H9 (cell line): ENCODE results near the gene CACNA1H. TPM values are rescaled to one million over a fixed set of nuclear protein-coding genes. Genes with fewer than 3 reads are reported as not detected.

ENCODE experiments used
- DNase-seq: peaks from one replicate; pipeline ENCODE4 v3.0.0-alpha.2; 2017
- H2AFZ ChIP-seq: one replicate; pipeline ENCODE4 v1.6.1; 2013; ENCODE audit warnings: mild to moderate bottlenecking, low read length, control low read depth, moderate library complexity
- H2AK5ac ChIP-seq: 2 replicates; pipeline ENCODE4 v1.6.1; 2013; ENCODE audit warnings: low read length, control low read depth, mixed read lengths; ENCODE audit not compliant: insufficient read length
- H2BK120ac ChIP-seq: one replicate; pipeline ENCODE4 v1.6.1; 2013; ENCODE audit warnings: low read depth, mild to moderate bottlenecking, low read length, control low read depth, inconsistent platforms; ENCODE audit not compliant: poor library complexity, severe bottlenecking
- H2BK12ac ChIP-seq: 2 replicates; pipeline ENCODE4 v1.6.1; 2013; ENCODE audit warnings: low read length, control low read depth, mixed read lengths, low read depth; ENCODE audit not compliant: insufficient read length
- H2BK15ac ChIP-seq: 2 replicates; pipeline ENCODE4 v1.6.1; 2013; ENCODE audit warnings: low read depth, low read length, control low read depth
- H2BK20ac ChIP-seq: one replicate; pipeline ENCODE4 v1.6.1; 2013; ENCODE audit warnings: low read depth, mild to moderate bottlenecking, low read length, control low read depth, inconsistent platforms; ENCODE audit not compliant: poor library complexity, severe bottlenecking
- H2BK5ac ChIP-seq: 2 replicates; pipeline ENCODE4 v1.6.1; 2013; ENCODE audit warnings: low read length, control low read depth, mixed read lengths; ENCODE audit not compliant: insufficient read length
- H3K14ac ChIP-seq: 2 replicates; pipeline ENCODE4 v1.6.1; 2013; ENCODE audit warnings: low read length, control low read depth; ENCODE audit not compliant: insufficient read depth
- H3K18ac ChIP-seq: 2 replicates; pipeline ENCODE4 v1.6.1; 2013; ENCODE audit warnings: low read depth, mild to moderate bottlenecking, mixed read lengths, low read length, control low read depth; ENCODE audit not compliant: insufficient read length
- H3K23ac ChIP-seq: 2 replicates; pipeline ENCODE4 v1.6.1; 2013; ENCODE audit warnings: low read length, control low read depth, mixed read lengths, low read depth; ENCODE audit not compliant: insufficient read length
- H3K23me2 ChIP-seq: 2 replicates; pipeline ENCODE4 v1.6.1; 2013; ENCODE audit warnings: low read depth, mild to moderate bottlenecking, mixed read lengths, low read length, control low read depth; ENCODE audit not compliant: insufficient read length, poor library complexity, severe bottlenecking
- H3K27ac ChIP-seq: 2 replicates; pipeline ENCODE4 v1.5.1; 2013; ENCODE audit warnings: low read length, control low read depth, mixed read lengths, low read depth; ENCODE audit not compliant: insufficient read length
- H3K27me3 ChIP-seq: 2 replicates; pipeline ENCODE4 v1.6.1; 2013; ENCODE audit warnings: low read length, control low read depth, inconsistent platforms; ENCODE audit not compliant: insufficient read depth
- H3K4ac ChIP-seq: 2 replicates; pipeline ENCODE4 v1.6.1; 2013; ENCODE audit warnings: low read depth, mild to moderate bottlenecking, control low read depth, inconsistent platforms, low read length, moderate library complexity
- H3K4me1 ChIP-seq: 2 replicates; pipeline ENCODE4 v1.6.1; 2013; ENCODE audit warnings: low read length, control low read depth, inconsistent platforms; ENCODE audit not compliant: insufficient read depth
- H3K4me2 ChIP-seq: 2 replicates; pipeline ENCODE4 v1.6.1; 2013; ENCODE audit warnings: low read length, control low read depth, mixed read lengths; ENCODE audit not compliant: insufficient read length, insufficient read depth
- H3K56ac ChIP-seq: 2 replicates; pipeline ENCODE4 v1.6.1; 2013; ENCODE audit warnings: low read depth, mild to moderate bottlenecking, mixed read lengths, low read length, control low read depth; ENCODE audit not compliant: insufficient read length
- H3K79me1 ChIP-seq: 2 replicates; pipeline ENCODE4 v1.6.1; 2013; ENCODE audit warnings: low read depth, mild to moderate bottlenecking, moderate library complexity, low read length, control low read depth, inconsistent platforms; ENCODE audit not compliant: insufficient read depth, poor library complexity, severe bottlenecking
- H3K79me2 ChIP-seq: 2 replicates; pipeline ENCODE4 v1.6.1; 2013; ENCODE audit warnings: low read length, control low read depth, inconsistent platforms; ENCODE audit not compliant: insufficient read depth
- H3K9ac ChIP-seq: 2 replicates; pipeline ENCODE4 v1.6.1; 2013; ENCODE audit warnings: low read length, control low read depth, mixed read lengths; ENCODE audit not compliant: insufficient read length; ENCODE audit errors: extremely low read depth
- H3K9me3 ChIP-seq: one replicate; pipeline ENCODE4 v1.6.1; 2013; ENCODE audit warnings: low read depth, low read length, inconsistent platforms; ENCODE audit not compliant: control insufficient read depth
- H3T11ph ChIP-seq: one replicate; pipeline ENCODE4 v1.6.1; 2013; ENCODE audit warnings: mild to moderate bottlenecking, low read length, control low read depth, inconsistent platforms
- H4K20me1 ChIP-seq: one replicate; pipeline ENCODE4 v1.6.1; 2013; ENCODE audit not compliant: control insufficient read depth, insufficient read length, insufficient read depth
- H4K5ac ChIP-seq: 2 replicates; pipeline ENCODE4 v1.6.1; 2013; ENCODE audit warnings: low read depth, mild to moderate bottlenecking, mixed read lengths, low read length, control low read depth; ENCODE audit not compliant: insufficient read length
- H4K8ac ChIP-seq: replicated peaks from 2 replicates; pipeline ENCODE4 v1.6.1; 2013; ENCODE audit warnings: low read length, control low read depth, mixed read lengths, low read depth; ENCODE audit not compliant: insufficient read length
- H4K91ac ChIP-seq: 2 replicates; pipeline ENCODE4 v1.6.1; 2013; ENCODE audit warnings: low read depth, mild to moderate bottlenecking, moderate library complexity, mixed read lengths, low read length, control low read depth; ENCODE audit not compliant: insufficient read length
- H3K27ac Mint-ChIP-seq, 3 experiments: 2 replicates in 2 of 3; 3 replicates in 1 of 3; pipeline ENCODE4 v1.8.0; 2020 to 2021; ENCODE audit warnings: mixed read lengths in 3 of 3, mild to moderate bottlenecking in 1 of 3, moderate library complexity in 1 of 3
- H3K27me3 Mint-ChIP-seq: 2 replicates; pipeline ENCODE4 v1.8.0; 2021; ENCODE audit warnings: low read depth, mild to moderate bottlenecking, moderate library complexity, mixed read lengths
- H3K36me3 Mint-ChIP-seq, 3 experiments: 2 replicates in 2 of 3; 3 replicates in 1 of 3; pipeline ENCODE4 v1.8.0; 2020 to 2021; ENCODE audit warnings: low read depth in 3 of 3, mixed read lengths in 3 of 3; ENCODE audit not compliant: insufficient read depth in 1 of 3
- H3K4me1 Mint-ChIP-seq, 2 experiments: 2 replicates each; pipeline ENCODE4 v1.8.0; 2020; ENCODE audit warnings: mixed read lengths in 2 of 2
- H3K4me3 Mint-ChIP-seq, 2 experiments: 2 replicates in 1 of 2; 3 replicates in 1 of 2; pipeline ENCODE4 v1.8.0; 2020 to 2021; ENCODE audit warnings: mild to moderate bottlenecking in 2 of 2, mixed read lengths in 2 of 2, moderate library complexity in 1 of 2
- H3K9me3 Mint-ChIP-seq, 2 experiments: 2 replicates in 1 of 2; 3 replicates in 1 of 2; pipeline ENCODE4 v1.8.0; 2020; ENCODE audit warnings: mild to moderate bottlenecking in 2 of 2, mixed read lengths in 2 of 2, moderate library complexity in 1 of 2
- CTCF ChIP-seq: fragments of 200-600 bp; sonication (generic); conservative IDR thresholded peaks from 3 replicates; pipeline ENCODE4 v1.8.0; 2021; ENCODE audit warnings: antibody characterized with exemption, mild to moderate bottlenecking
- WGBS: extraction: QIAGEN DNeasy Blood & Tissue Kit; methylation state at CpG from one replicate; pipeline ENCODE4 v1.1.7; 2013; ENCODE audit warnings: missing lambda C conversion rate, low lambda C conversion rate, mixed read lengths; ENCODE audit not compliant: insufficient read length; ENCODE audit errors: extremely low coverage; 5-methylcytosine and 5-hydroxymethylcytosine counted together
- total RNA-seq: library from RNA; stranded (reverse); gene quantifications from 2 replicates; pipeline ENCODE4 v1.2.1, GENCODE V29; 2021

The CACNA1H gene
- total RNA-seq, 1 experiment from 2014 or later = 43.3 TPM

- Histone ChIP-seq H3T11ph (no peak overlapping the region), H3K23ac (no peak overlapping the region), H2AK5ac (no peak overlapping the region), H4K8ac (no peak overlapping the region), H2BK120ac (no peak overlapping the region), H3K23me2 (peaks cover 4% of the 10 kb centered on the region), H4K20me1 (no peaks in the 10 kb centered on the region), H3K4me1 (no peaks in the 10 kb centered on the region), H3K27me3 (no peaks in the 10 kb centered on the region), H2BK5ac (no peak overlapping the region), H3K9me3 (no peaks in the 10 kb centered on the region), H3K56ac (no peak overlapping the region), H3K27ac (no peak overlapping the region), H2BK15ac (no peak overlapping the region), H3K79me2 (no peaks in the 10 kb centered on the region), H2AFZ (no peak overlapping the region), H3K9ac (no peak overlapping the region), H4K91ac (no peak overlapping the region), H2BK12ac (no peak overlapping the region), H3K14ac (no peak overlapping the region), H3K79me1 (no peaks in the 10 kb centered on the region), H3K18ac (no peak overlapping the region), H3K4me2 (no peak overlapping the region), H2BK20ac (no peak overlapping the region), H3K4ac (no peak overlapping the region), H4K5ac (no peak overlapping the region)
- no peaks in the 10 kb centered on the region for H3K36me3 Mint-ChIP-seq
- no peak for TF ChIP-seq CTCF
- no peak for DNase-seq
- WGBS = no CpG with 5 or more reads among the region's 16 CpGs
- H3K9me3 Mint-ChIP-seq = no peaks in the 10 kb centered on the region; a peak in 1 of 5 replicates
- no peak overlapping the region for H3K4me3 Mint-ChIP-seq
- peaks cover 0 to 3% of the 10 kb centered on the region in 2 experiments; a peak in 1 of 4 replicates for H3K4me1 Mint-ChIP-seq
- H3K27me3 Mint-ChIP-seq = peaks cover 45% of the 10 kb centered on the region
- H3K27ac Mint-ChIP-seq = no peak overlapping the region; a peak in 1 of 7 replicates
Observed at GRCh38 chr16:1106659-1107058, 46.2 kb upstream of the CACNA1H start.
